GM18873 (cell line): ENCODE results near the gene ALOX12.
"Not testable (repeated sequence)": the region's sequence is repeated elsewhere in the genome, so short reads cannot be mapped to it uniquely, and the experiment has no call there.

ENCODE experiments used
- ATAC-seq: cut with Tn5 transposase; IDR thresholded peaks from one replicate; pipeline ENCODE4 v1.9.1; 2021; ENCODE audit warnings: mild to moderate bottlenecking, moderate library complexity, moderate number of reproducible peaks; ENCODE audit not compliant: unreplicated experiment, low FRiP score

Gene ALOX12

GRCh38 chr17:6995500-6996255 is at the start of gene ALOX12:
Gene ALOX12 (plus strand): TSS chr17:6996049. CDS start chr17:6996118, 69 bp downstream.
- no peak for ATAC-seq

- ATAC-seq = no peak
Measured at GRCh38 chr17:6947745-6948144, 48.1 kb upstream of the ALOX12 start.

GRCh38 chr17:6948562-6948961 is 47.3 kb upstream of the ALOX12 start:
- no peak for ATAC-seq

GRCh38 chr17:6948976-6949375 is 46.9 kb upstream of the ALOX12 start:
- ATAC-seq = no peak

GRCh38 chr17:6950938-6951337 is 44.9 kb upstream of the ALOX12 start:
- not testable (repeated sequence) for ATAC-seq

GRCh38 chr17:6953689-6954088 is 42.2 kb upstream of the ALOX12 start:
- ATAC-seq = no peak

- ATAC-seq = no peak
Measured at GRCh38 chr17:6959700-6960099, 36.1 kb upstream of the ALOX12 start.

- ATAC-seq = no peak
Measured at GRCh38 chr17:6969323-6969726, 26.5 kb upstream of the ALOX12 start.

GRCh38 chr17:6970992-6971391 is 24.9 kb upstream of the ALOX12 start:
- no peak for ATAC-seq

GRCh38 chr17:6979440-6979839 is 16.4 kb upstream of the ALOX12 start:
- not testable (repeated sequence) for ATAC-seq

GRCh38 chr17:6981426-6981825 is 14.4 kb upstream of the ALOX12 start:
- no peak for ATAC-seq

- no peak for ATAC-seq
Measured at GRCh38 chr17:6985266-6985665, 10.6 kb upstream of the ALOX12 start.

- ATAC-seq = no peak
Measured at GRCh38 chr17:6986676-6987075, 9.2 kb upstream of the ALOX12 start.

- no peak for ATAC-seq
Measured at GRCh38 chr17:6989779-6990178, 6.1 kb upstream of the ALOX12 start.

- ATAC-seq = not testable (repeated sequence)
Measured at GRCh38 chr17:6993613-6994056, 2.2 kb upstream of the ALOX12 start.

- ATAC-seq = no peak
Measured at GRCh38 chr17:6994118-6994598, 1.7 kb upstream of the ALOX12 start.

- ATAC-seq = no peak
Measured at GRCh38 chr17:6994666-6995256, 1.1 kb upstream of the ALOX12 start.

GRCh38 chr17:6996256-6997011 is 585 bp downstream of the ALOX12 start:
- ATAC-seq = no peak

- ATAC-seq = no peak
Measured at GRCh38 chr17:6997171-6997570, 1.3 kb downstream of the ALOX12 start.

GRCh38 chr17:6998855-6999508 is 3.1 kb downstream of the ALOX12 start:
- no peak for ATAC-seq
